Heart left ventricle (tissue), 13 donors: ENCODE data around the gene GNAT3.

Experiments used
- CTCF ChIP-seq, 12 donors: fragments of 200-600 bp; sonication (generic) in 4 of 12; IDR thresholded peaks; one replicate each; pipeline versions ENCODE4 v1.5.0 to v1.8.0; 2018 to 2022; ENCODE audit warnings: antibody characterized with exemption in 12 of 12, mild to moderate bottlenecking in 5 of 12
- POLR2A ChIP-seq, 2 donors: fragments of 450-650 bp; IDR thresholded peaks; one replicate each; pipeline ENCODE4 v1.6.1; 2017; ENCODE audit warnings: antibody characterized with exemption in 2 of 2, mild to moderate bottlenecking in 2 of 2, moderate library complexity in 2 of 2
- donor health status: ischemic (EF 13 %, LVEDD 7.1; RV severe dilation, severe dysfunction).
- donor health status: DM: no; HTN: yes; CAD: no.
- donor health status: DM: no; HTN: no; CAD: no.
- donor health status: ischemic (EF 25% LVEDD 6.9; RV normal size, moderate dysfunction).
- donor health status: ischemic (EF 25% LVEDD 5.7; RV mildly dilated, moderate dysfunction).
- donor health status: ischemic (EF 35%, LVEDD 5.7; RV mildly dilated, moderate dysfunction).
- donor health status: nonischemic (EF 11% LVEDD 7.7; RV severe dilation, severe dysfunction).
- donor health status: DM: yes; HTN: yes; CAD: no.
- donor health status: PGD.
- donor health status: ischemic (EF 29% LVEDD 5.4; RV normal size, mild dysfunction).
- donor health status: nonischemic (EF 23%, LVEDD 6.1; RV moderate dilation, normal function).

GRCh38 chr7:80521809-80522208, 9.9 kb upstream of the GNAT3 start:
- TF ChIP-seq CTCF (IDR thresholded peaks at IDR 0.05) (no peak), POLR2A (IDR thresholded peaks at IDR 0.05) (no peak)
